Panc1 (cell line): ENCODE measurements around the gene TMEM203. TPM values are rescaled to one million over a fixed set of nuclear protein-coding genes. Genes with fewer than 3 reads are reported as not detected.
A peak's percentile ranks its signal among the peaks of the same experiment; 100 is the strongest.

Source experiments
- ATAC-seq: fragments of 200-7000 bp; cut with Tn5 transposase; 2 replicates; pipeline ENCODE4 v1.9.1; 2020; ENCODE audit warnings: mild to moderate bottlenecking, moderate library complexity
- BruUV-seq: library from RNA; stranded (reverse); fragments of 400-500 nt; replicated peaks from 2 replicates; lab custom pipeline; 2021; lab: Mats Ljungman, UMichigan
- CTCF ChIA-PET: fragments of 300-600 bp; sonication (Branson Sonifier 250); formaldehyde crosslinking; loops from one replicate; lab custom pipeline; 2022; ENCODE audit warnings: antibody characterized with exemption; lab: Charles Lee
- POLR2A ChIA-PET: fragments of 300-600 bp; sonication (Branson Sonifier 250); formaldehyde crosslinking; loops from one replicate; lab custom pipeline; 2022; ENCODE audit warnings: antibody characterized with exemption; lab: Charles Lee
- DNase-seq: peaks from one replicate; pipeline ENCODE4 v3.0.0-alpha.2; 2010; ENCODE audit warnings: low read depth, low spot score
- H3K27ac ChIP-seq: 2 replicates; pipeline ENCODE4 v1.5.1; 2011; ENCODE audit warnings: mild to moderate bottlenecking, low read length, inconsistent platforms
- H3K27me3 ChIP-seq: fragments of 200-500 bp; sonication (Bioruptor generic); 2 replicates; pipeline ENCODE4 v1.6.0; 2014; ENCODE audit warnings: low read length, inconsistent platforms; ENCODE audit not compliant: control insufficient read depth, insufficient read depth
- H3K36me3 ChIP-seq: fragments of 200-500 bp; sonication (Bioruptor generic); 2 replicates; pipeline ENCODE4 v1.5.1; 2014; ENCODE audit warnings: inconsistent platforms, mild to moderate bottlenecking, low read length, moderate library complexity; ENCODE audit not compliant: control insufficient read depth, insufficient read depth
- H3K4me1 ChIP-seq: 2 replicates; pipeline ENCODE4 v1.5.1; 2011; ENCODE audit warnings: inconsistent platforms, mild to moderate bottlenecking, low read length, moderate library complexity; ENCODE audit not compliant: control insufficient read depth, insufficient read depth
- H3K4me3 ChIP-seq, 2 experiments: 2 replicates each; pipeline ENCODE4 v1.5.1; 2011 to 2012; ENCODE audit warnings: low read depth in 2 of 2, low read length in 2 of 2, mild to moderate bottlenecking in 2 of 2, inconsistent platforms in 1 of 2, moderate library complexity in 1 of 2
- H3K9me3 ChIP-seq: fragments of 200-500 bp; sonication (Bioruptor generic); 2 replicates; pipeline ENCODE4 v1.5.1; 2014; ENCODE audit warnings: low read depth, mild to moderate bottlenecking, inconsistent platforms, low read length, moderate library complexity; ENCODE audit not compliant: control insufficient read depth, insufficient read depth
- CTCF ChIP-seq: fragments of 450-650 bp; IDR thresholded peaks from 2 replicates; pipeline ENCODE4 v1.5.1; 2017; ENCODE audit warnings: mild to moderate bottlenecking
- REST ChIP-seq, 2 experiments: IDR thresholded peaks; 2 replicates each; pipeline ENCODE4 v1.6.1; 2011 to 2012; ENCODE audit warnings: low read depth in 2 of 2, control low read depth in 1 of 2, low read length in 1 of 2, mild to moderate bottlenecking in 1 of 2, moderate library complexity in 1 of 2; ENCODE audit not compliant: insufficient read depth in 1 of 2
- SIN3A ChIP-seq: IDR thresholded peaks from 2 replicates; pipeline ENCODE4 v1.6.1; 2012; ENCODE audit warnings: low read depth, mild to moderate bottlenecking, low read length, moderate library complexity, borderline replicate concordance; ENCODE audit not compliant: insufficient read depth
- in situ Hi-C: cut with HindIII; loops from 2 replicates; pipeline ENCODE4 v1.10.0; 2016; ENCODE audit warnings: low sequenced_read_pairs, low pct_unique_long_range_greater_than_20kb
- intact Hi-C: fragments of 100-400 bp; cut with micrococcal nuclease; formaldehyde crosslinking; loops from one replicate; pipeline ENCODE4 v1.10.0; 2022; ENCODE audit not compliant: unreplicated experiment
- total RNA-seq: library from RNA; stranded (reverse); gene quantifications from one replicate; pipeline ENCODE4 v1.2.1, GENCODE V29; 2021; ENCODE audit not compliant: unreplicated experiment

Gene TMEM203
- total RNA-seq, 1 experiment from 2014 or later: 25.4 TPM

- no TSS peak for BruUV-seq
- DNase-seq (no peak), ATAC-seq (peak; percentile 36; the same call in 1 of the 2 replicates)
- intact Hi-C loops (no loop called here), in situ Hi-C loops (no loop called here)
- ChIA-PET CTCF (interaction anchor here (0.5 to 0.7 kb wide), 3 partner anchors 22 to 67 kb away, joined by 5 to 10 read pairs (median 5); no protein-coding TSS in a partner anchor), POLR2A (interaction anchor here (0.5 to 0.7 kb wide), 2 partner anchors 11 to 16 kb away, joined by 3 to 4 read pairs; no protein-coding TSS in a partner anchor)
- no peak overlapping the region for H3K27ac ChIP-seq
- H3K9me3 ChIP-seq: no peaks in the 10 kb centered on the region
- peaks cover 37% of the 10 kb centered on the region for H3K4me1 ChIP-seq
- no peak overlapping the region for H3K4me3 ChIP-seq
- no peak for TF ChIP-seq REST (IDR thresholded peaks at IDR 0.05; ENCODE audit: insufficient read depth in 1 of 2, low read depth in 2 of 2, low read length in 1 of 2)
- TF ChIP-seq CTCF: peak; percentile 52; the same call in 1 of the 2 replicates
- no peaks in the 10 kb centered on the region for H3K27me3 ChIP-seq
- no peaks in the 10 kb centered on the region; the same call in 1 of the 2 replicates for H3K36me3 ChIP-seq
Observed at GRCh38 chr9:137190315-137190856, 15.1 kb downstream of the TMEM203 start.

GRCh38 chr9:137189297-137190295 is 15.9 kb downstream of the TMEM203 start:
- CTCF ChIA-PET: interaction anchor here (1.1 to 1.2 kb wide), 2 partner anchors 9 to 13 kb away, joined by 3 to 4 read pairs; no protein-coding TSS in a partner anchor
- peak overlapping the region; percentile 88 to 89 for H3K4me3 ChIP-seq
- no peaks in the 10 kb centered on the region for H3K27me3 ChIP-seq
- peaks cover 31% of the 10 kb centered on the region for H3K4me1 ChIP-seq
- TF ChIP-seq CTCF: peak; percentile 28; the same call in 1 of the 2 replicates
- TF ChIP-seq SIN3A: no peak
- intact Hi-C loops (no loop called here), in situ Hi-C loops (no loop called here)
- POLR2A ChIA-PET: interaction anchor here (0.6 kb wide), 1 partner anchor 12 kb away, joined by 3 read pairs; no protein-coding TSS in a partner anchor
- H3K9me3 ChIP-seq: no peaks in the 10 kb centered on the region
- DNase-seq (no peak), ATAC-seq (no peak; the same call in 1 of the 2 replicates)
- H3K27ac ChIP-seq: peak overlapping the region; percentile 74
- no TSS peak for BruUV-seq
- H3K36me3 ChIP-seq: no peaks in the 10 kb centered on the region; the same call in 1 of the 2 replicates
